HepG2 (cell line): ENCODE measurements around the gene SPHK1. TPM values are rescaled to one million over a fixed set of nuclear protein-coding genes. Genes with fewer than 3 reads are reported as not detected.

Experiments
- CHD2 ChIP-seq: IDR thresholded peaks from 2 replicates; pipeline ENCODE4 v1.6.1; 2011; ENCODE audit warnings: low read depth, low read length, improper control_type of control experiment
- HOXA9 ChIP-seq: sonication (generic); formaldehyde crosslinking; IDR thresholded peaks from 2 replicates; pipeline ENCODE4 v1.8.1; 2022; ENCODE audit warnings: missing genetic modification reagents, mild to moderate bottlenecking, moderate library complexity, borderline replicate concordance
- KLF12 ChIP-seq: sonication (generic); formaldehyde crosslinking; IDR thresholded peaks from 2 replicates; pipeline ENCODE4 v1.4.0; 2020; ENCODE audit warnings: missing genetic modification reagents, borderline replicate concordance
- RAD51 ChIP-seq: fragments of 450-650 bp; IDR thresholded peaks from 2 replicates; pipeline ENCODE4 v1.6.1; 2016; ENCODE audit warnings: borderline replicate concordance
- STAG1 ChIP-seq: sonication (generic); formaldehyde crosslinking; IDR thresholded peaks from 2 replicates; pipeline ENCODE4 v1.4.0; 2020; ENCODE audit warnings: missing genetic modification reagents
- TBL1XR1 ChIP-seq: fragments of 150-350 bp; IDR thresholded peaks from 2 replicates; pipeline ENCODE4 v1.6.1; 2014; ENCODE audit warnings: borderline replicate concordance, low read length; ENCODE audit not compliant: partially characterized antibody
- ZNF225 ChIP-seq: sonication (generic); formaldehyde crosslinking; IDR thresholded peaks from 2 replicates; pipeline ENCODE4 v1.4.0; 2020; ENCODE audit warnings: mild to moderate bottlenecking, missing genetic modification reagents
- ZNF253 ChIP-seq: sonication (generic); formaldehyde crosslinking; IDR thresholded peaks from 2 replicates; pipeline ENCODE4 v1.8.0; 2022; ENCODE audit warnings: mild to moderate bottlenecking, missing genetic modification reagents, borderline replicate concordance
- ZNF558 ChIP-seq: sonication (generic); formaldehyde crosslinking; IDR thresholded peaks from 2 replicates; pipeline ENCODE4 v1.9.0; 2022; ENCODE audit warnings: mild to moderate bottlenecking, missing genetic modification reagents, borderline replicate concordance
- polyA plus RNA-seq, 8 experiments: library from polyadenylated mRNA; depleted of rRNA in 3 of 8; stranded (reverse) in 7 of 8; unstranded in 1 of 8; fragments of >200 nt; fragmentation: Illumina TruSeq in 4 of 8; extraction: Trizol in 4 of 8; gene quantifications; 2 replicates each; pipeline versions ENCODE4 v1.2.1 to v1.2.3, GENCODE V29; 2011 to 2016; ENCODE audit warnings: low read depth in 4 of 8, missing spikeins in 1 of 8, mixed read lengths in 1 of 8; ENCODE audit not compliant: insufficient read depth in 1 of 8
- total RNA-seq, 5 experiments: library from RNA; depleted of rRNA; stranded (reverse); fragments of >200 nt; fragmentation: Illumina TruSeq; extraction: Trizol; gene quantifications; 2 replicates each; pipeline ENCODE4 v1.2.3, GENCODE V29; 2016; ENCODE audit warnings: low read depth in 1 of 5
- TF ChIP-seq, protein P1 (sequence below): sonication (generic); formaldehyde crosslinking; IDR thresholded peaks from 2 replicates; pipeline ENCODE4 v1.4.0; 2020; ENCODE audit warnings: mild to moderate bottlenecking, missing genetic modification reagents
- TF ChIP-seq, protein P2 (sequence below): sonication (generic); formaldehyde crosslinking; IDR thresholded peaks from 2 replicates; pipeline ENCODE4 v1.8.0; 2022; ENCODE audit warnings: missing genetic modification reagents, low read depth, mild to moderate bottlenecking, borderline replicate concordance
- TF ChIP-seq, protein P3 (sequence below): sonication (generic); formaldehyde crosslinking; IDR thresholded peaks from 2 replicates; pipeline ENCODE4 v1.5.0; 2020; ENCODE audit warnings: mild to moderate bottlenecking, missing genetic modification reagents
- TF ChIP-seq, protein P4 (sequence below): sonication (generic); formaldehyde crosslinking; IDR thresholded peaks from 2 replicates; pipeline ENCODE4 v1.4.0; 2020; ENCODE audit warnings: missing genetic modification reagents
- TF ChIP-seq, protein P5 (sequence below): sonication (generic); formaldehyde crosslinking; IDR thresholded peaks from 2 replicates; pipeline ENCODE4 v1.4.0; 2020; ENCODE audit warnings: mild to moderate bottlenecking, missing genetic modification reagents
- TF ChIP-seq, protein P6 (sequence below): IDR thresholded peaks from 2 replicates; pipeline ENCODE4 v1.6.1; 2016; ENCODE audit warnings: control low read depth

SPHK1 gene
- total and polyA plus RNA-seq, 2 of the 13 experiments (the other 11 are each of a cell fraction or from before 2014, with no cell fraction given): 129 to 160 TPM

DNA sequence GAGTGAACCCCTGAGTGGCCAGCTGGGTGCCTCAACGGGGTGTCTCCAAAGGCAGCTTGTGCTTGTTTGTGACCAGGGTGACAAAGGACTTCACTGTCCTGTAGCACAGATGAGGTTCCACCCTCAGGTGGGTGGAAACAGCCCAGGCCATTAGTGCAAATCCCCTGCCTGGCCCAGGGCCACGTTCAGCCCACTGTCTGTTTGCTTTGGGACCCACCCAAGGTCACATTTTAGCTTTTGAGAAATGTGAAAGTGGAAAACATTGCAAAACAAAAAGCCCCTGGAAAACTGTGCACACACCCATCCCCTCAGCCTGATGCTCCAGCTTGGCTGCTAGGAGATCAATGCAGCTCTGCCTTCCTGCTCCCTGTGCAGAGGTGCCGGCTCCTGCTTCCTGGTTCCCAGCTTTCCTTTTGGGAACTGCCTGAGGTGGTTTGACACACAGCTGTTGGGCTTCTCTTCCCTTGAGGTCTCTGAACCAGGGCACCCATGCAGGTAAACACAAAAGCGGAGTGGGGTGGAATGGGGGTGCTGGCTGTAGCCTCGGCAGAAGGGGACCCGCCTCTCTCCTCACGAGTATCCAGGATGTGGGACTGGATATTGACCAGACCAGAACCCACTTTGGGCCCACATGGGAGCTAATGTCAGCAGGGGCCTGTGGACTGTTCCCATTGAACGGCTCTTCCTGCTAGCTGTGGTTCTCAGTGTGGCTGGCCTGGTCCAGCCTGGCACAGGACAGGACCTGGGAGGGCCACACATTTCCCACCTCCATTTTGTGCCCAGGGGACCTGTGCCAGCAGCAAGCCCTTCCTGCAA is 7.9 kb upstream of the SPHK1 start (continued):
- TF ChIP-seq, protein P1, sequence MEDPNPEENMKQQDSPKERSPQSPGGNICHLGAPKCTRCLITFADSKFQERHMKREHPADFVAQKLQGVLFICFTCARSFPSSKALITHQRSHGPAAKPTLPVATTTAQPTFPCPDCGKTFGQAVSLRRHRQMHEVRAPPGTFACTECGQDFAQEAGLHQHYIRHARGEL (CRISPR knock-in tag): no peak
- TF ChIP-seq CHD2: no peak
- TF ChIP-seq, protein P2, sequence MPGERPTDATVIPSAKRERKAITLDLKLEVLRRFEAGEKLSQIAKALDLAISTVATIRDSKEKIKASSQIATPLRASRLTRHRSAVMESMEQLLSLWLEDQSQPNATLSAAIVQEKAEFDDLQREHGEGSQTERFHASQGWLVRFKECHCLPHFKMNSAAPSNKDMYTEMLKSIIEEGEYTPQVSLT: no peak
- TF ChIP-seq, protein P3, sequence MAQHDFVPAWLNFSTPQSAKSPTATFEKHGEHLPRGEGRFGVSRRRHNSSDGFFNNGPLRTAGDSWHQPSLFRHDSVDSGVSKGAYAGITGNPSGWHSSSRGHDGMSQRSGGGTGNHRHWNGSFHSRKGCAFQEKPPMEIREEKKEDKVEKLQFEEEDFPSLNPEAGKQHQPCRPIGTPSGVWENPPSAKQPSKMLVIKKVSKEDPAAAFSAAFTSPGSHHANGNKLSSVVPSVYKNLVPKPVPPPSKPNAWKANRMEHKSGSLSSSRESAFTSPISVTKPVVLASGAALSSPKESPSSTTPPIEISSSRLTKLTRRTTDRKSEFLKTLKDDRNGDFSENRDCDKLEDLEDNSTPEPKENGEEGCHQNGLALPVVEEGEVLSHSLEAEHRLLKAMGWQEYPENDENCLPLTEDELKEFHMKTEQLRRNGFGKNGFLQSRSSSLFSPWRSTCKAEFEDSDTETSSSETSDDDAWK: no peak
- TF ChIP-seq RAD51: no peak
- TF ChIP-seq STAG1 (CRISPR knock-in tag): peak; percentile 35
- TF ChIP-seq, protein P4, sequence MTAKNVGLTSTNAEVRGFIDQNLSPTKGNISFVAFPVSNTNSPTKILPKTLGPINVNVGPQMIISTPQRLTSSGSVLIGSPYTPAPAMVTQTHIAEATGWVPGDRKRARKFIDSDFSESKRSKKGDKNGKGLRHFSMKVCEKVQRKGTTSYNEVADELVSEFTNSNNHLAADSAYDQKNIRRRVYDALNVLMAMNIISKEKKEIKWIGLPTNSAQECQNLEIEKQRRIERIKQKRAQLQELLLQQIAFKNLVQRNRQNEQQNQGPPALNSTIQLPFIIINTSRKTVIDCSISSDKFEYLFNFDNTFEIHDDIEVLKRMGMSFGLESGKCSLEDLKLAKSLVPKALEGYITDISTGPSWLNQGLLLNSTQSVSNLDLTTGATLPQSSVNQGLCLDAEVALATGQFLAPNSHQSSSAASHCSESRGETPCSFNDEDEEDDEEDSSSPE: no peak
- no peak for TF ChIP-seq HOXA9 (CRISPR knock-in tag)
- TF ChIP-seq, protein P5, sequence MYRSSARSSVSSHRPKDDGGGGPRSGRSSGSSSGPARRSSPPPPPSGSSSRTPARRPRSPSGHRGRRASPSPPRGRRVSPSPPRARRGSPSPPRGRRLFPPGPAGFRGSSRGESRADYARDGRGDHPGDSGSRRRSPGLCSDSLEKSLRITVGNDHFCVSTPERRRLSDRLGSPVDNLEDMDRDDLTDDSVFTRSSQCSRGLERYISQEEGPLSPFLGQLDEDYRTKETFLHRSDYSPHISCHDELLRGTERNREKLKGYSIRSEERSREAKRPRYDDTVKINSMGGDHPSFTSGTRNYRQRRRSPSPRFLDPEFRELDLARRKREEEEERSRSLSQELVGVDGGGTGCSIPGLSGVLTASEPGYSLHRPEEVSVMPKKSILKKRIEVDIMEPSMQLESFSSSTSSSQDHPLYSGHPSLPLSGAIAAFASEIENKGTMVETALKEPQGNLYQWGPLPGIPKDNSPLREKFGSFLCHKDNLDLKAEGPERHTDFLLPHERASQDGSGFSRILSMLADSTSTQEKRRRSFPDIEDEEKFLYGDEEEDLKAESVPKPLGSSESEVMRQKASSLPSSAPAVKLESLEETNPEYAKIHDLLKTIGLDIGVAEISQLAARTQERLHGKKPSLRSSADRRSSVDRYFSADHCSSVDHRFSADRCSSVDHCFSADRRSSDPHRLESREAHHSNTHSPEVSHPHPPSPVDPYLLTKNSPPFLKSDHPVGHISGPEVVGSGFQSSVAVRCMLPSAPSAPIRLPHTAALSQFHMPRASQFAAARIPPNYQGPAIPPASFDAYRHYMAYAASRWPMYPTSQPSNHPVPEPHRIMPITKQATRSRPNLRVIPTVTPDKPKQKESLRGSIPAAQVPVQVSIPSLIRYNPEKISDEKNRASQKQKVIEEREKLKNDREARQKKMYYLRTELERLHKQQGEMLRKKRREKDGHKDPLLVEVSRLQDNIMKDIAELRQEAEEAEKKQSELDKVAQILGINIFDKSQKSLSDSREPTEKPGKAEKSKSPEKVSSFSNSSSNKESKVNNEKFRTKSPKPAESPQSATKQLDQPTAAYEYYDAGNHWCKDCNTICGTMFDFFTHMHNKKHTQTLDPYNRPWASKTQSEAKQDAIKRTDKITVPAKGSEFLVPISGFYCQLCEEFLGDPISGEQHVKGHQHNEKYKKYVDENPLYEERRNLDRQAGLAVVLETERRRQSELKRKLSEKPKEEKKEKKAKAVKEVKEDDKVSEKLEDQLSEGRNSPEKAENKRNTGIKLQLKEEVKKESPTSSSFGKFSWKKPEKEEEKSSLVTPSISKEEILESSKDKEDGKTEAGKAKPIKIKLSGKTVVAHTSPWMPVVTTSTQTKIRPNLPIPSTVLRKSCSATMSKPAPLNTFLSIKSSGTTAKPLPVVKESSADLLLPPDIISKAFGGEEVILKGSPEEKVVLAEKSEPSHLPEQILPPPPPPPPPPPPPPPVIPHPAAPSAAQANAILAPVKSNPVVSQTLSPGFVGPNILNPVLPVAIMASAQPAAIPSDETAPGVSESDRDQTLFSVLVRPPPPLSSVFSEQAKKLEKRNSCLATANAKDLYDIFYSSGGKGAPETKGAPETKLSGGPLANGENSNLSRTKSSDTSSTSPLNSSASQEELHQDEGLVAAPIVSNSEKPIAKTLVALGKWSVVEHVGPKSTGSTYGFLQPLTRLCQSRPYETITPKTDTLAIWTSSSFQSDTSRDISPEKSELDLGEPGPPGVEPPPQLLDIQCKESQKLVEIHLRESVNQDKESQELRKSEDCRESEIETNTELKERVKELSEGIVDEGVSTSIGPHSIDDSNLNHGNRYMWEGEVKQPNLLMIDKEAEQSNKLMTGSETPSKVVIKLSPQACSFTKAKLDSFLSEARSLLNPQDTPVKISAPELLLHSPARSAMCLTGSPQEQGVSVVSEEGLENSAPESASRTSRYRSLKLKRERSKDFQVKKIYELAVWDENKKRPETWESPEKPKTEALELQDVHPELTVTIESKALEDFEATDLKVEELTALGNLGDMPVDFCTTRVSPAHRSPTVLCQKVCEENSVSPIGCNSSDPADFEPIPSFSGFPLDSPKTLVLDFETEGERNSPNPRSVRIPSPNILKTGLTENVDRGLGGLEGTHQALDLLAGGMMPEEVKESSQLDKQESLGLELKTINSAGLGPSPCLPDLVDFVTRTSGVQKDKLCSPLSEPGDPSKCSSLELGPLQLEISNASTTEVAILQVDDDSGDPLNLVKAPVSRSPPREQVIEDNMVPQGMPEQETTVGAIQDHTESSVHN (CRISPR knock-in tag): 0 out of 2 replicates have a peak, but pooled peaks have one; percentile 22
- TF ChIP-seq, protein P6, sequence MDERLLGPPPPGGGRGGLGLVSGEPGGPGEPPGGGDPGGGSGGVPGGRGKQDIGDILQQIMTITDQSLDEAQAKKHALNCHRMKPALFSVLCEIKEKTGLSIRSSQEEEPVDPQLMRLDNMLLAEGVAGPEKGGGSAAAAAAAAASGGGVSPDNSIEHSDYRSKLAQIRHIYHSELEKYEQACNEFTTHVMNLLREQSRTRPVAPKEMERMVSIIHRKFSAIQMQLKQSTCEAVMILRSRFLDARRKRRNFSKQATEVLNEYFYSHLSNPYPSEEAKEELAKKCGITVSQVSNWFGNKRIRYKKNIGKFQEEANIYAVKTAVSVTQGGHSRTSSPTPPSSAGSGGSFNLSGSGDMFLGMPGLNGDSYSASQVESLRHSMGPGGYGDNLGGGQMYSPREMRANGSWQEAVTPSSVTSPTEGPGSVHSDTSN (CRISPR knock-in tag): 0 out of 2 replicates have a peak, but pooled peaks have one; percentile 5
- TF ChIP-seq TBL1XR1: no peak
- no peak for TF ChIP-seq ZNF558 (CRISPR knock-in tag)
- no peak for TF ChIP-seq ZNF225 (CRISPR knock-in tag)
- peak; percentile 97 for TF ChIP-seq KLF12
- no peak for TF ChIP-seq ZNF253 (CRISPR knock-in tag)
